ENCODE measurements around the gene SLC44A2. TPM values are rescaled to one million over a fixed set of nuclear protein-coding genes. Genes with fewer than 3 reads are reported as not detected.

Gene SLC44A2
- total RNA-seq, 6 experiments from 2014 or later = 156 to 190 (median 166) TPM

GRCh38 chr19:10634430-10634829, 9.1 kb downstream of the SLC44A2 start:
- H3K4me1 Mint-ChIP-seq (ENCODE audit: low read depth) = no peaks in the 10 kb centered on the region
- no peaks in the 10 kb centered on the region for H3K9me3 Mint-ChIP-seq
- no peak for TF ChIP-seq CTCF (IDR thresholded peaks at IDR 0.05)
- no peak overlapping the region for H3K4me3 Mint-ChIP-seq
- H3K27me3 Mint-ChIP-seq (ENCODE audit: insufficient read depth) = peaks cover 2% of the 10 kb centered on the region
- no peak for DNase-seq
- no peak overlapping the region for H3K27ac Mint-ChIP-seq
- H3K36me3 Mint-ChIP-seq (ENCODE audit: low read depth) = peaks cover 40% of the 10 kb centered on the region

- H3K4me3 Mint-ChIP-seq = no peak overlapping the region
- H3K27me3 Mint-ChIP-seq (ENCODE audit: insufficient read depth) = peaks cover 2% of the 10 kb centered on the region
- TF ChIP-seq CTCF (IDR thresholded peaks at IDR 0.05) = no peak
- no peaks in the 10 kb centered on the region for H3K9me3 Mint-ChIP-seq
- DNase-seq = no peak
- no peaks in the 10 kb centered on the region for H3K4me1 Mint-ChIP-seq (ENCODE audit: low read depth)
- peaks cover 40% of the 10 kb centered on the region for H3K36me3 Mint-ChIP-seq (ENCODE audit: low read depth)
- H3K27ac Mint-ChIP-seq = peak overlapping the region; percentile 36; the same call in 1 of the 2 replicates
Measured at GRCh38 chr19:10634963-10635362, 9.6 kb downstream of the SLC44A2 start.

GRCh38 chr19:10636304-10636972, 11.1 kb downstream of the SLC44A2 start:
- Mint-ChIP-seq H3K36me3 (ENCODE audit: low read depth) (peaks cover 35% of the 10 kb centered on the region), H3K9me3 (no peaks in the 10 kb centered on the region), H3K4me1 (ENCODE audit: low read depth) (no peaks in the 10 kb centered on the region), H3K27ac (no peak overlapping the region), H3K4me3 (no peak overlapping the region), H3K27me3 (ENCODE audit: insufficient read depth) (peaks cover 2% of the 10 kb centered on the region)
- TF ChIP-seq CTCF (IDR thresholded peaks at IDR 0.05) = no peak
- no peak for DNase-seq

- Mint-ChIP-seq H3K36me3 (ENCODE audit: low read depth) (peaks cover 32% of the 10 kb centered on the region), H3K27me3 (ENCODE audit: insufficient read depth) (peaks cover 5% of the 10 kb centered on the region), H3K27ac (no peak overlapping the region), H3K9me3 (no peaks in the 10 kb centered on the region), H3K4me1 (ENCODE audit: low read depth) (no peaks in the 10 kb centered on the region), H3K4me3 (no peak overlapping the region)
- no peak for TF ChIP-seq CTCF (IDR thresholded peaks at IDR 0.05)
- no peak for DNase-seq
Measured at GRCh38 chr19:10637894-10638293, 12.5 kb downstream of the SLC44A2 start.

- DNase-seq = no peak
- TF ChIP-seq CTCF (IDR thresholded peaks at IDR 0.05) = no peak
- H3K27ac Mint-ChIP-seq = no peak overlapping the region
- peak overlapping the region; percentile 20; the same call in 1 of the 2 replicates for H3K4me3 Mint-ChIP-seq
- H3K9me3 Mint-ChIP-seq = no peaks in the 10 kb centered on the region
- peaks cover 16% of the 10 kb centered on the region; the same call in 1 of the 2 replicates for H3K4me1 Mint-ChIP-seq (ENCODE audit: low read depth)
- peaks cover 5% of the 10 kb centered on the region for H3K27me3 Mint-ChIP-seq (ENCODE audit: insufficient read depth)
- peaks cover 30% of the 10 kb centered on the region for H3K36me3 Mint-ChIP-seq (ENCODE audit: low read depth)
Measured at GRCh38 chr19:10639836-10640235, 14.5 kb downstream of the SLC44A2 start.
